HG03442 (cell line): ENCODE results near the gene ACAT1.
"Not testable (repeated sequence)": the region's sequence is repeated elsewhere in the genome, so short reads cannot be mapped to it uniquely, and the experiment has no call there.

Source experiments
- ATAC-seq: cut with Tn5 transposase; IDR thresholded peaks from one replicate; pipeline ENCODE4 v1.9.1; 2021; ENCODE audit warnings: mild to moderate bottlenecking, moderate library complexity; ENCODE audit not compliant: unreplicated experiment

Gene ACAT1

GRCh38 chr11:108121274-108122155 is at the start of gene ACAT1:
Gene ACAT1 (plus strand): TSS chr11:108121567. CDS start chr11:108121607, 40 bp downstream.
- peak; percentile 95 for ATAC-seq

DNA sequence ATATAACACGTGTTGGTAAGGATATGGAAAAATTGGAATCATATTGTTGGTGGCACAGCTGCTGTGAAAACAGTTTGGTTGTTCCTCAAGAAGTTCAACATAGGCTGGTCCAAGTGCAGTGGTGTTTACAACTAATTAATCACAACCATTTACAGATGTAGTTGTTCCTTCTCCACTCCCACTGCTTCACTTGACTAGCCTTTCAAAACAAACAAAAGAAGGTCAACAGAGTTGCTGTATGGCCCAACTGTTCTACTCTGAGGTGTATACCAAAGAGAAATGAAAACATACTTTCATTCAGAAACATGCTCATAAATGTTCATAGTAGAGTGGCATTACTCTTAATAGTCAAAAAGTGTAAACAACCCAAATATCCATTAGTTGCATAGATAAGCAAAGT is 36.6 kb upstream of the ACAT1 start:
- no peak for ATAC-seq

GRCh38 chr11:108085672-108086071 is 35.7 kb upstream of the ACAT1 start:
- ATAC-seq: no peak

GRCh38 chr11:108092134-108092533 is 29.2 kb upstream of the ACAT1 start:
- no peak for ATAC-seq

- no peak for ATAC-seq
Measured at GRCh38 chr11:108093128-108093904, 28.1 kb upstream of the ACAT1 start.

DNA sequence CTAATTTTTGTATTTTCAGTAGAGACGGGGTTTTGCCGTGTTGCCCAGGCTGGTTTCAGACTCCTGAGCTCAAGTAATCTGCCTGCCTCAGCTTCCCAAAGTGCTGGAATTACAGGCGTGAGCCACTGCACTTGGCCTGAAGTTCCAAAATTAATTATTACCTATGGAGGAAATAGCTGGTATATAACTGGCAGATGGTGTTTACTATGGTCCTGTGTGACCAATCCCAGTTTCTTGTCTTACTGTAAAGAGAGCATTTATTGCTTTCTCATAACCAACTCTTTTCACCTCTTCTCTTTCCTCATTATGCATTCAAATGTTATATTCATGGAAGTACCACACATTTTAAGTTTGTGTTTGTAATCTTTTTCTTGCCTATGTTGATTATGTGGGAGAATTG is 24.2 kb upstream of the ACAT1 start:
- ATAC-seq: no peak

GRCh38 chr11:108101090-108101775 is 20.1 kb upstream of the ACAT1 start:
- no peak for ATAC-seq

- ATAC-seq: no peak
Measured at GRCh38 chr11:108111126-108111525, 10.2 kb upstream of the ACAT1 start.

DNA sequence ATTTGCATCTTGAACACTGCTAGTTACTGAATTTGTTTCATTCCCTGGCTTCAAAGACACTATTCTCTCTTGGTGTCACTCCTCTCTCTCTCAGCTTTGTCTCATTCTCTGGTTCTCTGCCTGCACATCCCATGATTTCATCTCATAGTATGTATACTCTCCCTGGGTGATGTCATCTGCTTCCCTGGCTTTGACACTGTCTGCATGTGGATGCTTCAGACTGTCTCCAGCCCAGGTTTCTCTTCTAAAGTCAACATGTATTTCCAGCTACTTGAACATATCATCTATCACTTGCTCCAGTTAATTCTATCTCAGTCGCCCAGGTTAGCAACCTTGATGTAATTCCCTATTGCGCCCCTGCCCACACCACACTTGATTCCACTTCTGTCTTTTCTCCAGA is 9.3 kb upstream of the ACAT1 start:
- no peak for ATAC-seq

DNA sequence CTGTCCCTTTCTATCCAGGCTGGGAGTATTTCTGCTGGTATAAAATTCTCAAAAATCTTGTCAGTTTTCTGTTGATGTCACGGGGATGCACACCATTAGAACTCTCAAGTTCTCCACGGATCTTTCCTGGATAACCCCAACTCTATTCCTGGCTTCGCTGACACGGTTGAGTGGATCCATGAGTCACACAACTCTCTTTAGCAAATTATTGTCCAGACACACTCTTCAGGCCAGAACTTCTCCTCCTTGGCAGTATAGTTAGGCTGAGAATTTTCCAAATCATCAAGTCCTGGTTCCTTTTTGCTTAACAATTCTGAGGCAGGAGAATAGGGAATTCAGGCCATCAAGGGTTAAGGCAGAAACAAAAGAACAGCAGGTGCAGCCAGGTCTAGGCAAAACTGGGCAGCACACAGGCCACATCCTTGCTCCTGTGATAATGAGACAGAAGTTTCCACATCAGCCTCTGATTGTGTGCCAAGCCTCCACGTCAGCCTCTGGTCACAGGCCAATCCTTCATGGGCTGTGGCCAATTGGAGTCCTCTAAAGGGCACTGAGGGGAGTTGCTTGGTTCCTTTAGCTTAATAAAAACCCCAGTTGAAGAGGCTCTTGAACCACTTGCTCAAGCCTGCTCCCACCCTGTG is 5.7 kb upstream of the ACAT1 start:
- peak; percentile 49 for ATAC-seq

DNA sequence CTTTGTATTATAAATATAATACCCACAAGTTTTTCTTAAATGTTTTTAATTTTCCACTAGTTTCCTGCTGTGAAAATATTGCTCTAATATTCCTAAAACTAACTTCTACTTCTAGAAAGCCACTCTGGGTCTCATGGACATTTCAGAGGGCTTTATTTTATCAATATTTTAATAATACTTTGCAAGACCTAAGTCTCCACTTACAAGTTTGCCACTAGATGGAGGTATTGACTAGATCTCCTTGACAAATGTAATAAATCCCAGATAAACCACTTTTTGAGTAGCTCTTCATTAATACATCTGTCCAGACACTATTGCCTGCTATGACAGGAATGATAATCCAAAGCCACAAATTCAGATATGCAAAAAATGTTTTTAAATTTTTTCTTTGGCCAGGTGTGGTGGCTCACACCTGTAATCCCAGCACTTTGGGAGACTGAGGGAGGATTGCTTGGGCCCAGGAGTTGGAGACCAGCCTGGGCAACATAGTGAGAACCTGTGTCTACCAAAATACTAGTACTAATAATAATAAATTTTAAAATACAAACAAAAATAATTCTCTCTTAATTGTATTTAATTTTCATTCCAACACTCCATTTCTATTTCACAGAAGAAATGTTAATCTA is 3.5 kb upstream of the ACAT1 start:
- ATAC-seq: no peak

DNA sequence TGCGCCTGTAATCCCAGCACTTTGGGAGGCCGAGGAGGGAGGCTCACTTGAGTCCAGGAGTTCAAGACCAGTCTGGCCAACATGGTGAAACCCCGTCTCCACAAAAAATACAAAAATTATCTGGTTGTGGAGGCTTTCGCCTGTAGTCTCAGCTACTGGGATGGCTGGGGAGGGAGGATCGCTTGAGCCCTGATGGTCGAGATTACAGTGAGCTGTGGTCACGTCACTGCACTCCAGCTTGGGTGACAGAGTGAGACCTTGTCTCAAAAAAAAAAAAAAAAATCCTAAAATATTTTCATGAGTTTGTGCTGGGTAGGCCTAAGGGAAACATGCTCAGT is 462 bp upstream of the ACAT1 start:
- ATAC-seq: not testable (repeated sequence)

- ATAC-seq: no peak
Measured at GRCh38 chr11:108122166-108122628, 830 bp downstream of the ACAT1 start.

- ATAC-seq: no peak
Measured at GRCh38 chr11:108125096-108125495, 3.7 kb downstream of the ACAT1 start.

GRCh38 chr11:108128772-108129171 is 7.4 kb downstream of the ACAT1 start:
- ATAC-seq: no peak

GRCh38 chr11:108131993-108132392 is 10.6 kb downstream of the ACAT1 start:
- no peak for ATAC-seq

DNA sequence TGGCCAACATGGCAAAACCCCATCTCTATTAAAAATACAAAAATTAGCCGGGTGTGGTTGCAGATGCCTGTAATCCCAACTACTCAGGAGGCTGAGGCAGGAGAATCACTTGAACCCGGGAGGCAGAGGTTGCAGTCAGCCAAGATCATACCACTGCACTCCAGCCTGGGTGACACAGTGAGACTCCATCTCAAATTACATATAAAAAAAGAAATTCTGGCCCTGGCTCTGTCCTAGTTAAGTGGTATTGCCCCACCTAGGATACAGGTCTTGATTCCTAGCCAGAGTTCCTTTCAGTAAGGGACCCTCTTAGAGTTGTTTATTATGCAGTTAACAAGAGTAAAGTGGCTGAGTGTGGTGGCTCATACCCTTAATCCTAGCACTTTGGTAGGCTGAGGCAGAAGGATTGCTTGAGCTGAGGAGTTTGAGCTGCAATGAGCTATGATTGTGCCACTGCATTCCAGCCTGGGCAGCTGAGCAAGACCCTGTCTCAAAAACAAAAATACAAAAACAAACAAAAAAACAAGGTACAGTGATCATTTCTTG is 11.7 kb downstream of the ACAT1 start:
- not testable (repeated sequence) for ATAC-seq

- ATAC-seq: peak; percentile 67
Measured at GRCh38 chr11:108135845-108136544, 14.6 kb downstream of the ACAT1 start.

DNA sequence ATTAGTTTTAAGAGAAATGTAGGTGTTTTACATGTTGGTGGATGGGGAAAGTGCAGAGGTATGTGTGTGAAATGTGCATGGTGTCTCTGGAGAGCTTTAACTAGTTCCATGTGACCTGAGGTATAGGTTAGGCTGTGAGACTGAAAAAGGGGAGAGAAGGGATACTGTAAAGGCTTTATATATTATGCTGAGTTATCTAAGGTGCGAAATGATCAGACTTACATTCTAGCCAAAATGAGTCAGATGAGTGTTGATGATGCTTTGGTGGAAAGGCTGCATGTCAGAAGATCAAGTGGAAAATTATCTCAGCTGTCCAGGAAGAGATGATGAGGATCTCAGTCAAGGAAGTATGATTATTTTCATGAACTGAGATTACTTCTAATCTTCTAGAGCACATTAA is 15.8 kb downstream of the ACAT1 start:
- ATAC-seq: no peak

DNA sequence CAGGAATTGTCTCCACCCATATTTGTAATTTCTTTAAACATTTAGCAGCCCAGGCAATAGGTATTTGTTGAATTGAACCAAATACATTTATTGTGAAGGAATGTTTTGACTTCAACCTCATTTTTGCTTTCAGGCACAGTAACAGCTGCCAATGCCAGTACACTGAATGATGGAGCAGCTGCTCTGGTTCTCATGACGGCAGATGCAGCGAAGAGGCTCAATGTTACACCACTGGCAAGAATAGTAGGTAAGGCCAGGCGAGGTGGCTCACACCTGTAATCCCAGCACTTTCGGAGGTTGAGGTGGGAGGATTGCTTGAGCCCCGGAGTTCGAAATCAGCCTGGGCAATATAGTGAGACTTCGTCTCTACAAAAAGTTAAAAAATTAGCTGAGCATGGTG is 20.9 kb downstream of the ACAT1 start:
- no peak for ATAC-seq
